GM08714 (cell line): ENCODE data around the gene GPR75.

Experiments
- H3K4me3 ChIP-seq: fragments of 200-500 bp; sonication (Bioruptor generic); 2 replicates; pipeline ENCODE4 v1.5.1; 2014; ENCODE audit warnings: mild to moderate bottlenecking, low read length, inconsistent platforms
- ZNF274 ChIP-seq: IDR thresholded peaks from 2 replicates; pipeline ENCODE4 v1.6.1; 2012; ENCODE audit warnings: mild to moderate bottlenecking, low read depth, low read length

The GPR75 gene

GRCh38 chr2:53859206-53860181 lies at the start of gene GPR75:
GPR75 (minus strand) TSS chr2:53859967; CDS start chr2:53854756, 5,211 bp downstream.
- TF ChIP-seq ZNF274, result no peak
- H3K4me3 ChIP-seq, result no peak within 1 kb of the TSS

DNA sequence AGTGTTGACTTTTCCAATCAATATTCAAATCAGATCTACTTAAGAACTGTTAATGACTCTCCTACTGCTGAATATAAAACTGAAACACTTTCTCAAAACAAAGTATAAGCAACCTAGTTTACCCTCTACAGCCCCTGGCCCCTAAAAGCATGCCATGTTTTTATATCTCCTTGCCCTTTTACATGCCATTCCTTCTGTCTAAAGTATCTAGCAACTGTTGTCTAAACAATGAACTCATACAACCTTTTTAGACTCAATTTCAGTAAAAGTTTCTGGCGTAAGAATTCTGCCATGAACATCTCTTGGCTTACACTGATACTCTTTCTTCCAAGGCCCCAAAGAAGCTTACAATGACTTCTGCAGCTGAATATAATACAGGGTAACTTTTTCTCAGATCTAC lies 47.8 kb upstream of the GPR75 start:
- H3K4me3 ChIP-seq, result no peak overlapping the region
- no peak for TF ChIP-seq ZNF274

GRCh38 chr2:53905396-53905795 lies 45.6 kb upstream of the GPR75 start:
- no peak for TF ChIP-seq ZNF274
- H3K4me3 ChIP-seq, result no peak overlapping the region

GRCh38 chr2:53903011-53903410 lies 43.2 kb upstream of the GPR75 start:
- H3K4me3 ChIP-seq, result no peak overlapping the region
- TF ChIP-seq ZNF274, result no peak

- H3K4me3 ChIP-seq, result no peak overlapping the region
- TF ChIP-seq ZNF274, result no peak
These were observed 41.4 kb upstream of the GPR75 start for GRCh38 chr2:53901192-53901591.

DNA sequence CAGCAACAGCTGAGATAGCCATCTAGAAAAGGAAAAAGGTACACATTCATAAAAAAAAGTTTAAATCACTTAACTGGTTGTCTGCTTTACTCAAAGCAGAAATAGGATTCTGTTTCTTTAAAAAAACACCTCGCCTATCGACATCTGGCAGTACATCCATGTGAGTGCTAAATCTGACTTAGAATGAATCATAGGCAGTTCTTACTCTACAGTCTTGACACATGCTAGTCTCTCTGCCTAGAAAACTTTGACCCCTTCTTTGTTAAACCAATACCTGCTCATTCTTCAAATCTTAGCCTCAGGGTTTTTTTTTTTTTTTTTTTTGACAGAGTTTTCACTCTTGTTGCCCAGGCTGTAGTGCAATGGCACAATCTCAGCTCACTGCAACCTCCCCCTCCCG lies 37.1 kb upstream of the GPR75 start:
- H3K4me3 ChIP-seq, result no peak overlapping the region
- TF ChIP-seq ZNF274, result no peak

- no peak overlapping the region for H3K4me3 ChIP-seq
- TF ChIP-seq ZNF274, result no peak
These were observed 26.9 kb upstream of the GPR75 start for GRCh38 chr2:53886406-53887280.

DNA sequence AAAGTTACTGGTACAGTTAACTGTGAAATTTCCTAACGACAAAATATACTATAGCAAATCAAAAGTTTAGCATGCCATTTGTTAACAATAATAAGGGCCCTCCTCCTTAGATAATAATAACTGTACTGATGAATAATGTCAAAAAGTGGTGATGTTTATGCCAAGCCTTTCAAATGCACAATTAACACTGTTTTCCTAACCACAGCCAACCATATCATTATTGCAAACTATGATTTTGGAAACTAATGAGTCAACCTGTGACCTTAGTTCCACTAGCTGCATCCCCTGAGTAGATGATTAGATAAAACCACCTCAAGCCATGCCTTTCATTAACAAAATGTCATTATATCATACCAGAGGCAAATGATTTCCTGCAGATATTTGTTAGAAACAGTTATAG lies 25.1 kb upstream of the GPR75 start:
- no peak overlapping the region for H3K4me3 ChIP-seq
- TF ChIP-seq ZNF274, result no peak

DNA sequence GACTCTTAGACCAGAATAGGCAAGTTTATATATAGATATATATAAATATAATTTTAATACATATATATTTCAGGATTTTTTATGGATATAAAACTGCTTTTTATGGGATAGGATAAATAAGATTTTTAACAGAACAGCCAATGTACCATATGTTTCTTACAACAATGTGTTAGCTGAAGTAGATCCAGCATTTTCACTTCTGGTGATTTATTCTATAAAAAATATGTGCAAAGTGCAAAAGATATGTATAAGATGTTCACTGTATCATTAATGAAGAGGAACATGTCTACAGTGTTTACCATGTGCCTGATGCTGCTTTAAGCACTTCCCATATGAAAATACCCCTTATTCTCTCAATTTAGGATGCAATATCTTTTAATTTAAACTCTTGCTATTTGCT lies 22.2 kb upstream of the GPR75 start:
- no peak for TF ChIP-seq ZNF274

GRCh38 chr2:53881360-53881759 lies 21.6 kb upstream of the GPR75 start:
- TF ChIP-seq ZNF274, result no peak
- no peak overlapping the region for H3K4me3 ChIP-seq

More for the DNA sequence above, 22.2 kb upstream of the GPR75 start:
- no peak overlapping the region for H3K4me3 ChIP-seq

DNA sequence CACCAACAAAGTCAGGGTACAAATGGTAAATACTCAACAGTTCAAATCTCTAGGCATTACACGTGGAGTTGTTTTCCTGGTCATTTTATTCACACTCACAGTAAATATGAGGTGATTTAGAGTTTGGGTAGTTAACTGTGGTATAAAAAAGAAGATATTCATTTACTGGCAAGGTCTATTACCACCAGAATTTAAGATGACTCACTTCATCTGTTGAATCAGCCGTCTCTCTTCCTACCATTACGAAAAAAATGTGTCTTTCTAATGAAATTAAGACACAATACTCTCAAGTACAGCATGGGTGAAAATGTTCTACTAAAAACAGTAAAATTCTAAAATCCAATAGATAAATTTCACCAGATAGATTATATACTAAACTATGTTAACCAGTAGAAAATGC lies 21.0 kb upstream of the GPR75 start:
- no peak overlapping the region for H3K4me3 ChIP-seq
- TF ChIP-seq ZNF274, result no peak

DNA sequence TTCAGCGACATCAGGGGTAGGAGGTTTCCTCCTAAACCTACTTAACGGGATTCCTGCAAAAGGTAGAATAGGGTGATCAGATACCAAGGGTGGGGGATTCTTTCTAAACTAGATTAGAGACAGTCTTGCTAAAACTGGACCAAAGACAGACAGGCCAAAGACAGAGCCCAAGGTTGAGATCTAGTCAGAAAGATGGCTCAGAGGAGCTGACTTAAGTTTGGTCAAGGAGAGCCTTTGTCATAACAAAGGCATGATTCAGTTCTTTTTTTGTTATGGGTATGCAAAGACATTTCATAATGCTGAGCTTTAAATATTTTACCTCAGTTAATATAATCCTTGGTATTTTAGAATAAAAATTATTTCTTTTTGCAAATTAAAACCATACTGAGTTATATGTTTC lies 17.8 kb upstream of the GPR75 start:
- H3K4me3 ChIP-seq, result no peak overlapping the region
- no peak for TF ChIP-seq ZNF274

- no peak overlapping the region for H3K4me3 ChIP-seq
- no peak for TF ChIP-seq ZNF274
These were observed 17.3 kb upstream of the GPR75 start for GRCh38 chr2:53877112-53877511.

DNA sequence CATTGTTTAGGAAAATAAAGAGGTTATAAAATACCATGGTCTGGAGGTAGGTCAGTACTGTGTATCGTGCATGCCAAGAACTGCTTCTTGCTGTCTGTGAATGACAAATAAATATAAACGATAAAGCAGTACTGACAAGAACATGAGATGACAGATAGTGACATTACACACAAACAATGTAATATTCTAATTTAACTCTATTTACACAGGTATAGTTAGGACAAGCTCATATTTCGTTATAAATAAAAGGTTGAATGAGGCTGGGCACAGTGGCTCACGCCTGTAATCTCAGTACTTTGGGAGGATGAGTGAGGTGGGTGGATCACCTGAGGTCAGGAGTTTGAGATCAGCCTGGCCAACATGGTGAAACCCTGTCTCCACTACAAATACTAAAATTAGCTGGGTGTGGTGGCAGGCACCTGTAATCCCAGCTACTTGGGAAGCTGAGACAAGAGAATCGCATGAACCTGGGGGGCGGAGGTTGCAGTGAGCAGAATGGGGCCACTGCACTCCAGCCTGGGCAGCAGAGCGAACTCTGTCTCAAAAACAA lies 14.7 kb upstream of the GPR75 start:
- no peak overlapping the region for H3K4me3 ChIP-seq

More for the DNA sequence above, 14.7 kb upstream of the GPR75 start:
- no peak for TF ChIP-seq ZNF274
